ENCODE results near the gene PREX1.

The PREX1 gene

DNA sequence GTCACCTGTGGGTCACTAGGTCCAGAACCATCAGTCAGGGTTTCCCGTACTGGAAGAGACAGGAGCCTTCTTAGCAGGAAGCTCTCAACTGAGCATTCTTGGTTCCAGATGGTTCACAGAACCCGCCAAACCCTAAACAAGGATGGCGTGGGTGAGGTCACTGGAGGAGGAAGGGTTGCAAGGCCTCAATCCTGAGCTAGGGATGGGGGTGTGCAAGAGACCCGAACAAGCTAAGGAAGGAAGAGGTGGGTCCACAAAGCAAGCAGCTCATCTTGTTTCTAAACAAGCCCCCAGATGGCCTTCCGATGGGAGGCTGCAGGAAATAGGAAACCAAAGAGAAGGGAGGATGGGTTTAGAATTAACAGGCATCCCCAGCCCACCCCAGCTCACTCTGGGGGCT is 92.7 kb downstream of the PREX1 start:
- no peak overlapping the region for H3K4me3 ChIP-seq (ENCODE audit: low read length)
- no peak for TF ChIP-seq CTCF (conservative IDR thresholded peaks at IDR 0.05; ENCODE audit: low read length)

GRCh38 chr20:48734104-48734749 is 93.6 kb downstream of the PREX1 start:
- DNase-seq (ENCODE audit: low read depth) = no peak
- no peak for TF ChIP-seq CTCF (conservative IDR thresholded peaks at IDR 0.05; ENCODE audit: low read length)

More for the DNA sequence above, 92.7 kb downstream of the PREX1 start:
- no peak for DNase-seq (ENCODE audit: low read depth)

GRCh38 chr20:48733296-48733790 is 94.5 kb downstream of the PREX1 start:
- DNase-seq (ENCODE audit: low read depth) = no peak
- H3K4me3 ChIP-seq (ENCODE audit: low read length) = no peak overlapping the region
- TF ChIP-seq CTCF (conservative IDR thresholded peaks at IDR 0.05; ENCODE audit: low read length) = no peak

More at GRCh38 chr20:48734104-48734749, 93.6 kb downstream of the PREX1 start:
- H3K4me3 ChIP-seq (ENCODE audit: low read length) = no peak overlapping the region

DNA sequence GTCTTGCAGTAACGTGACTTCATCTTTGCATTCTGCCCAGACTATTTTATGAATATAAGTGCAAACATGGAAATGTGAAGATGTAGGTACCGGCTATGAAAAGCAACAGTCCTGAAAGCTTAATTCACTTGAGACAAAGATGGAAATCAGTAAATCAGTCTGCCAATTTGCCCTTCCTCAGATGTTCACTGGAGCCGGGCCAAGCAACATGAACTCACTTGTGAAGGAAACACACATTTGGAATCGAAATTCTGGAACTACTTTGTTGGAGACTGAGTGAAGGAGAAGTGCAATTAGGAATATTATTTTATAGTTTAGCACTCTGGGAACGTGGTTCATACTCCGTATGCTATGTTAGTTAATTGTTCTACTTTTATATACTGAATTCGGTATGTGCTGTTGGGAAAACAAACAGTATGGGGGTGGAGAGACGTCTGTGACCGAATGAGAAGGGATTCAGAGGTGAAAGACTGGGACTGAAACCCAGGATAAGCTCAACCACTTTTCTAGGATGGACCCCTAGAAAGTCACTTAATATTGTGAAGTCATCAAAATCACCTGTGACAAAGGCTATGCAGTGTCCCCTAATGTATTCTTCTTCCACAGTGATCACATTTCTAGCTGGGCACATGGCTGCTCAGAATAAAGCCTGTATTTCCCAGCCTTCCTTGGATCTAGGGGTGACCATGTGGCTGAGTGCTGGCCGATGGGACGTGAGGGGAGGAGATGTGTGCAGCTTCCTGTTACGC is 95.5 kb downstream of the PREX1 start:
- no peak overlapping the region for H3K4me3 ChIP-seq (ENCODE audit: low read length)
- TF ChIP-seq CTCF (conservative IDR thresholded peaks at IDR 0.05; ENCODE audit: low read length) = no peak
- no peak for DNase-seq (ENCODE audit: low read depth)

- TF ChIP-seq CTCF (conservative IDR thresholded peaks at IDR 0.05; ENCODE audit: low read length) = no peak
- no peak overlapping the region for H3K4me3 ChIP-seq (ENCODE audit: low read length)
- DNase-seq (ENCODE audit: low read depth) = no peak
These were observed 96.3 kb downstream of the PREX1 start for GRCh38 chr20:48731536-48731935.

DNA sequence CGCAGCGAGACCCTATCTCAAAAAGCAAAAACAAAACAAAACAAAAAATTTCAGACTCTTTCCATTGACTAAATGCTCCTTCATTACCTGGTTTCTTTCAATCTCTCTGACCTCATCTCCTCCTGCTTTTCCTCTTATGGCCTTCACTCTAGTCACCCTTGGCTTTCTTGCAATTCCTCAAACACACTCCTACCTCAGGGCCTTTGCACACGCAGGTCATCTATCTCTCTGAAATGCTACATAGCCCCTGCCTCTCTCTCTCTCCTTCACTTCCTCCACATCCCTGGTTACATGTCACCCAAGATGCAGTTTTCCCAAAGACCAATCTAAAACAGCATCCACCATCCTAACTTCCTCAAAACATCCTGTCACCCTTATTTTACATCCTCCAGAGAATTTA is 96.8 kb downstream of the PREX1 start:
- H3K4me3 ChIP-seq (ENCODE audit: low read length) = no peak overlapping the region
- TF ChIP-seq CTCF (conservative IDR thresholded peaks at IDR 0.05; ENCODE audit: low read length) = no peak
- no peak for DNase-seq (ENCODE audit: low read depth)

DNA sequence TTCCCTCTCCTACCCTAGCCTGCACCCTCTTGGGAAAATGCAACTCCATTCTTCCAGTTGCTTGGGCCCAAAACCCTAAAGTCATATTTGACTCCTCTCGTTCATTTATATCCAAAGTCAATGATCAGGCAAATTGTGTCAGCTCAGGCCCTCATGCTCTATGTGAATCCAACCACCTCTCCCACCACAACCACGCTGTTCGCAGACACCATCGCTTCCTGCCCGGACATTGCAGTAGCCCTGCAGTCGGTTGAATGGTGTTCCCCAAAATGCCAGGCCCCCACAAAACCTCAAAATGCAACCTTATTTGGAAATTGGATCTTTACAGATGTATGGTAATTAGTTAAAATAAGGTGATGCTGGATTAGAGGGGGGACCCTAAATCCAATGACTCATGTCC is 98.3 kb downstream of the PREX1 start:
- TF ChIP-seq CTCF (conservative IDR thresholded peaks at IDR 0.05; ENCODE audit: low read length) = no peak
- no peak overlapping the region for H3K4me3 ChIP-seq (ENCODE audit: low read length)
- no peak for DNase-seq (ENCODE audit: low read depth)

Measured in AG10803 (cell line).